ENCODE results near the gene MBP. TPM values are rescaled to one million over a fixed set of nuclear protein-coding genes. Genes with fewer than 3 reads are reported as not detected.
"Not testable (repeated sequence)": the region's sequence is repeated elsewhere in the genome, so short reads cannot be mapped to it uniquely, and the experiment has no call there.

The MBP gene
- total RNA-seq, 4 donors from 2014 or later = 28.6 to 55.0 (median 50.4) TPM

DNA sequence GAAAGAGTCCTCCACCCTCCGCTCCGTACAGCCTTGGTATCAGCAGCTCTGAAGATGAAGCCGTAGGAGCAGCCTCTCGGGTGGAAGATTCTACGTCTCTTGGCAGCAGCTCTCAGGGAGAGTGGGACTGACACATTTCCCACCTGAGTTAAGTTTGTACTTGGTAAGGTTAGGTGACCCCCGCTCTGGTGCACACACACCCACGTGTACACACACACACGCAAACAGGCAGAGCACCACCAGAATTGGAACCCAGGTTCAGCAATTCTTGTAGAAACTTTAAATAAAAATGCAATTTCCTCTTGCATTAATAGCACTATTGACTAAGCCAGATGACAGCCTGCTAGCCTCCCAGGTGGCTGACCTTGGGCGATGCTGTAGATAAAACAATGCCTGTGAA lies 111.5 kb downstream of the MBP start:
- H3K36me3 ChIP-seq = no peaks in the 10 kb centered on the region
- TF ChIP-seq, protein P1, sequence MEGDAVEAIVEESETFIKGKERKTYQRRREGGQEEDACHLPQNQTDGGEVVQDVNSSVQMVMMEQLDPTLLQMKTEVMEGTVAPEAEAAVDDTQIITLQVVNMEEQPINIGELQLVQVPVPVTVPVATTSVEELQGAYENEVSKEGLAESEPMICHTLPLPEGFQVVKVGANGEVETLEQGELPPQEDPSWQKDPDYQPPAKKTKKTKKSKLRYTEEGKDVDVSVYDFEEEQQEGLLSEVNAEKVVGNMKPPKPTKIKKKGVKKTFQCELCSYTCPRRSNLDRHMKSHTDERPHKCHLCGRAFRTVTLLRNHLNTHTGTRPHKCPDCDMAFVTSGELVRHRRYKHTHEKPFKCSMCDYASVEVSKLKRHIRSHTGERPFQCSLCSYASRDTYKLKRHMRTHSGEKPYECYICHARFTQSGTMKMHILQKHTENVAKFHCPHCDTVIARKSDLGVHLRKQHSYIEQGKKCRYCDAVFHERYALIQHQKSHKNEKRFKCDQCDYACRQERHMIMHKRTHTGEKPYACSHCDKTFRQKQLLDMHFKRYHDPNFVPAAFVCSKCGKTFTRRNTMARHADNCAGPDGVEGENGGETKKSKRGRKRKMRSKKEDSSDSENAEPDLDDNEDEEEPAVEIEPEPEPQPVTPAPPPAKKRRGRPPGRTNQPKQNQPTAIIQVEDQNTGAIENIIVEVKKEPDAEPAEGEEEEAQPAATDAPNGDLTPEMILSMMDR (IDR thresholded peaks at IDR 0.05 in 4 of 5, conservative IDR thresholded peaks at IDR 0.05 in 1 of 5) = no peak
- TF ChIP-seq POLR2A (IDR thresholded peaks at IDR 0.05) = no peak
- H3K27ac ChIP-seq = peak overlapping the region in 1 of 4 donors; percentile 1
- intact Hi-C loops (cut with DNase I; ENCODE audit: low total_unique reads) = no loop called here
- ATAC-seq = no peak
- DNase-seq = no peak
- in situ Hi-C loops (cut with MboI; ENCODE audit: low sequenced_read_pairs in 4 of 4) = no loop called here
- H3K9me3 ChIP-seq = no peaks in the 10 kb centered on the region
- peaks cover 17 to 19% of the 10 kb centered on the region in 2 donors for H3K4me1 ChIP-seq
- no peaks in the 10 kb centered on the region for H3K27me3 ChIP-seq
- no peak overlapping the region for H3K4me3 ChIP-seq

GRCh38 chr18:77020561-77020960 lies 112.0 kb downstream of the MBP start:
- intact Hi-C loops (cut with DNase I; ENCODE audit: low total_unique reads) = no loop called here
- no peak overlapping the region for H3K4me3 ChIP-seq
- TF ChIP-seq, protein P1 (IDR thresholded peaks at IDR 0.05 in 4 of 5, conservative IDR thresholded peaks at IDR 0.05 in 1 of 5) = no peak
- TF ChIP-seq POLR2A (IDR thresholded peaks at IDR 0.05) = no peak
- H3K27me3 ChIP-seq = no peaks in the 10 kb centered on the region
- in situ Hi-C loops (cut with MboI; ENCODE audit: low sequenced_read_pairs in 4 of 4) = no loop called here
- DNase-seq (no peak), ATAC-seq (no peak)
- no peaks in the 10 kb centered on the region for H3K9me3 ChIP-seq
- no peaks in the 10 kb centered on the region for H3K36me3 ChIP-seq
- H3K4me1 ChIP-seq = peaks cover 18 to 22% of the 10 kb centered on the region in 2 donors
- peak overlapping the region in 1 of 4 donors; percentile 1 for H3K27ac ChIP-seq

DNA sequence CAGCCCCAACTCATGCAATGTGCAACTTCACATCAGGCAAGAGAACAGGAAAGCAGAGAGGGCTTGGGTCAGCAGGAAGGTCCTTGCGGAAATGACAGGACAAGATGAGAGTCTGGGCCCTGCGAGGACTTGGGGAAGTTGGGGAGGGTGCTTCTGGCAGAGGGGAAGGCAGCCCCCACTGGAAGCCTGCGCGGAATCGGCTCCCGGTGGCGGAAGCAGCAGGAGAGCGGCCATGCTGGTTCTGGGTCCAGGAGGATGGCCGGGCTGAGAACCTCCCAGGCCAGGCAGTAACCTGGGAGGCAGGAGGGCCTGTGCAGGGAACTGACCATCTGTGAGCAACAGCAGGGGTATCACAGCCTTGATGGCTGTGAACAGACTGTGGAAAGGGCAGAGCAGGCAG lies 112.9 kb downstream of the MBP start:
- Histone ChIP-seq H3K9me3 (no peaks in the 10 kb centered on the region), H3K36me3 (no peaks in the 10 kb centered on the region), H3K27me3 (no peaks in the 10 kb centered on the region), H3K27ac (no peak overlapping the region), H3K4me3 (no peak overlapping the region), H3K4me1 (peaks cover 27 to 31% of the 10 kb centered on the region in 2 donors)
- no peak for ATAC-seq
- DNase-seq = no peak
- in situ Hi-C loops (cut with MboI; ENCODE audit: low sequenced_read_pairs in 4 of 4) = no loop called here
- intact Hi-C loops (cut with DNase I; ENCODE audit: low total_unique reads) = no loop called here
- TF ChIP-seq, protein P1 (IDR thresholded peaks at IDR 0.05 in 4 of 5, conservative IDR thresholded peaks at IDR 0.05 in 1 of 5) = no peak
- TF ChIP-seq POLR2A (IDR thresholded peaks at IDR 0.05) = no peak

- H3K9me3 ChIP-seq; intact Hi-C loops (cut with DNase I; ENCODE audit: low total_unique reads); H3K27me3 ChIP-seq; DNase-seq; H3K4me3 ChIP-seq; H3K27ac ChIP-seq; in situ Hi-C loops (cut with MboI; ENCODE audit: low sequenced_read_pairs in 4 of 4); ATAC-seq; H3K36me3 ChIP-seq: not testable (repeated sequence)
- H3K4me1 ChIP-seq = peaks cover 35% of the 10 kb centered on the region in 2 donors
These were observed 113.9 kb downstream of the MBP start for GRCh38 chr18:77018650-77019049.

GRCh38 chr18:77017355-77017754 lies 115.2 kb downstream of the MBP start:
- intact Hi-C loops (cut with DNase I; ENCODE audit: low total_unique reads) = no loop called here
- H3K4me3 ChIP-seq = no peak overlapping the region
- H3K9me3 ChIP-seq = no peaks in the 10 kb centered on the region
- H3K36me3 ChIP-seq = no peaks in the 10 kb centered on the region
- in situ Hi-C loops (cut with MboI; ENCODE audit: low sequenced_read_pairs in 4 of 4) = no loop called here
- peak overlapping the region in 1 of 4 donors; percentile 40 for H3K27ac ChIP-seq
- H3K27me3 ChIP-seq = no peaks in the 10 kb centered on the region
- ATAC-seq (no peak), DNase-seq (no peak)
- peaks cover 37 to 41% of the 10 kb centered on the region in 2 donors for H3K4me1 ChIP-seq
- TF ChIP-seq, protein P1 (IDR thresholded peaks at IDR 0.05 in 4 of 5, conservative IDR thresholded peaks at IDR 0.05 in 1 of 5) = no peak
- TF ChIP-seq POLR2A (IDR thresholded peaks at IDR 0.05) = no peak

Measured in gastrocnemius medialis (tissue), 4 donors.